Activated CD8-positive, alpha-beta memory T cell treated with anti-CD3 and anti-CD28 coated beads, Interleukin-2, amount 10 ng/mL, durations not matched to agents 7 days and 5 days (primary cell): ENCODE measurements around the gene HSP90AB1. TPM values are rescaled to one million over a fixed set of nuclear protein-coding genes. Genes with fewer than 3 reads are reported as not detected.

Experiments used
- ATAC-seq: fragments of 150-1000 bp; cut with Tn5 transposase; one replicate; pipeline ENCODE4 v1.10.0; 2021; ENCODE audit warnings: moderate library complexity
- CTCF ChIA-PET: fragments of 350-600 bp; sonication (Branson Sonifier 250); formaldehyde crosslinking; loops from one replicate; lab custom pipeline; 2021; ENCODE audit warnings: antibody characterized with exemption; lab: Charles Lee
- DNase-seq: peaks from one replicate; pipeline ENCODE4 v3.0.0-alpha.2; 2020
- H3K27ac Mint-ChIP-seq: one replicate; pipeline ENCODE4 v1.8.0; 2021; ENCODE audit warnings: mild to moderate bottlenecking, mixed read lengths
- H3K27me3 Mint-ChIP-seq: one replicate; pipeline ENCODE4 v1.8.0; 2021; ENCODE audit warnings: mixed read lengths
- H3K36me3 Mint-ChIP-seq: one replicate; pipeline ENCODE4 v1.8.0; 2021; ENCODE audit warnings: mild to moderate bottlenecking, mixed read lengths
- H3K4me1 Mint-ChIP-seq: one replicate; pipeline ENCODE4 v1.8.0; 2021; ENCODE audit warnings: mixed read lengths
- H3K4me3 Mint-ChIP-seq: one replicate; pipeline ENCODE4 v1.8.0; 2021; ENCODE audit warnings: mild to moderate bottlenecking, moderate library complexity, mixed read lengths
- H3K9me3 Mint-ChIP-seq: one replicate; pipeline ENCODE4 v1.8.0; 2022; ENCODE audit warnings: low read depth, mixed read lengths
- total RNA-seq, 2 experiments: library from RNA; stranded (reverse); gene quantifications; one replicate each; pipeline ENCODE4 v1.2.3, GENCODE V29; 2021

HSP90AB1 gene
- total RNA-seq, 2 experiments from 2014 or later = 734 to 1,112 TPM

DNA sequence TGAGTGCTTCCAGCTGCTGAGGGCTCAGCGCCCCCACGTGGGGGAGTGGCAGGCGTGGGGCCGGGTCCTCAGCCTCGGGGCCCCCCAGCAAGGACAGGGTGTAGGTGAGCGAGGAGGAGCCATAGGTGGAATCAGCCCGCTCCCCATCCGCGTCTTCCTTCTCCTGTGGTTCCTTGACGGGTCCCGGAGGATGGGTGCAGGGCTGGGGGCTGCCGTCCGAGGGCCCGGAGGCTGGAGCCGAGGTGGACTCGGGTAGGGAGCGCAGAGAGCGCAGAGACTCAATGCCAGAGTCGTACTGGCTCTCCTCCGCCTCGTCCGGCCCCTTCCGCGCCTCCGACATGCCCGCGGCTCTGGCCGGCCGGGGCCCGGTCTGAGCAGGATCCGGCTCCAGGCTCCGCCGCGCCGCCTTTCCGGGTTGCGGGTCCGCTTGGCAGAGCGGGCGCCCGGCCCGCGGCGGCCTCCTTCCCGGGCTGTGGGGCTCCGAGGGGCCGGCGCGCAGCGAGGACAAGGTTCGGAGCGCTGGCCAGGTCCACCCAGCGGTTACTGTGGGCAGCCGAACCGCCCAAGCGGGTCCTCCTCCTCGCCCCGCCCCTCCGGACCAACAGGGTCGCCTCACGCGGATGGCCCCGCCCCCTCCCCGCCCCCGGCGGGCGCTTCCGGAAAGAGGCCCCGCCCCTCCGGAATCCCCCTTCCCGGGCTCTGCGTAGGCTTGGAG lies 18.3 kb downstream of the HSP90AB1 start, which contains the start of gene NFKBIE:
TSS of gene NFKBIE (minus strand) at position 545 of the 715 bp plus-strand sequence. CDS start at position 340, 205 bp downstream.
- Mint-ChIP-seq H3K4me1 (peaks cover 60% of the 10 kb centered on the region), H3K4me3 (peak within 1 kb of the TSS; percentile 97), H3K27me3 (peaks cover 18% of the 10 kb centered on the region), H3K36me3 (peaks cover 18% of the 10 kb centered on the region), H3K27ac (peak within 1 kb of the TSS; percentile 96), H3K9me3 (no peaks in the 10 kb centered on the region)
- peak; percentile 74 for ATAC-seq
- CTCF ChIA-PET = interaction anchor here (0.7 to 7.0 kb wide), 14 partner anchors 8 to 133 kb away, joined by 3 to 94 read pairs (median 6); partner anchors contain the start of genes AARS2, HSP90AB1, SLC35B2 and SPATS1
- DNase-seq = peak; percentile 94

DNA sequence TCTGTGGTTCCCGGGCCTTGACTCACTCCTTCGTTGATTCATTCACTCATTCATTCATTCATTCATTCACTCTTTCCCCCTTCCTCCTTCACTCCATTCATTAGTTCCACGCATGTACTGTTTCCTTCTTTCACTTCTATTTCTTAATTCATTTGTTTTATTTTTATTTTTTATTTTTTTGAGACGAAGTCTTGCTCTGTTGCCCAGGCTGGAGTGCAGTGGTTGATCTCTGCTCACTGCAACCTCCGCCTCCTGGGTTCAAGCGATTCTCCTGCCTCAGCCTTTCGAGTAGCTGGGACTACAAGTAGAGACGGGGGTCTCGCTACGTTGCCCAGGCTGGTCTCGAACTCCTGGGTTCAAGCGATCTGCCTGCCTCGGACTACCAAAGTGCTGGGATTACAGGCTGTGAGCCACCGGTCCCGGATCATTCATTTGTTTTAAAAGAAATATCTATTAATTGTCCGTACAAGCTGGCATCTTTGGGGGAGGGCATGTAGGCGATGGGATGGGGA lies 18.9 kb downstream of the HSP90AB1 start:
- H3K9me3 Mint-ChIP-seq = no peaks in the 10 kb centered on the region
- DNase-seq = no peak
- H3K27ac Mint-ChIP-seq = peak overlapping the region; percentile 93

DNA sequence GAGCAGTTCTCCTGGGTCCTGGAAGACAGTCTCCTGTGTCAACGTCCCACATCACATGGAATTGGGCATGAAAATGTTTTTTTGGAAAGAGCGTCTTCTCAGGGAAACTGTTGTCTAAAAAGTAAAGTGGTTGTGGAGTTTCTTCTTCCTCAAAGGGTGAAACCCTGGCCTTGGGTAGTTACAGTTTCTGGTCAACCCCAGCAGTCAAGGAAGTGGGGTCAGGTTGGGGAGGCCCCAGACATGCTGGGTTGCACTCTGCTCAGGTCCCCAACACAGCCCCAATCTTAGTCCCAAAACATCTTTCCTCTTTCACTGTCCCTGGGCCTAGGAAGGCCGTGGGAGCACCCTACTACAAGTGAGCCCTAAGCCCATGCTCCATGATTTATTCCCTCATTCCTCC lies 19.4 kb downstream of the HSP90AB1 start:
- no peaks in the 10 kb centered on the region for H3K9me3 Mint-ChIP-seq
- H3K27me3 Mint-ChIP-seq = peaks cover 22% of the 10 kb centered on the region
- H3K4me1 Mint-ChIP-seq = peaks cover 53% of the 10 kb centered on the region
- ATAC-seq (no peak), DNase-seq (peak; percentile 69)
- H3K27ac Mint-ChIP-seq = peak overlapping the region; percentile 93
- peak overlapping the region; percentile 97 for H3K4me3 Mint-ChIP-seq
- H3K36me3 Mint-ChIP-seq = peaks cover 7% of the 10 kb centered on the region
- CTCF ChIA-PET = interaction anchor here (0.7 to 7.0 kb wide), 12 partner anchors 10 to 200 kb away, joined by 3 to 94 read pairs (median 12); partner anchors contain the start of genes AARS2, HSP90AB1, SLC35B2 and SPATS1

More for the DNA sequence above, 18.9 kb downstream of the HSP90AB1 start:
- Mint-ChIP-seq H3K4me3 (peak overlapping the region; percentile 97), H3K36me3 (peaks cover 13% of the 10 kb centered on the region), H3K27me3 (peaks cover 18% of the 10 kb centered on the region), H3K4me1 (peaks cover 58% of the 10 kb centered on the region)
- CTCF ChIA-PET = interaction anchor here (1.0 to 7.0 kb wide), 8 partner anchors 9 to 93 kb away, joined by 4 to 94 read pairs (median 13); partner anchors contain the start of genes AARS2, HSP90AB1, SLC35B2 and SPATS1
- ATAC-seq = no peak

DNA sequence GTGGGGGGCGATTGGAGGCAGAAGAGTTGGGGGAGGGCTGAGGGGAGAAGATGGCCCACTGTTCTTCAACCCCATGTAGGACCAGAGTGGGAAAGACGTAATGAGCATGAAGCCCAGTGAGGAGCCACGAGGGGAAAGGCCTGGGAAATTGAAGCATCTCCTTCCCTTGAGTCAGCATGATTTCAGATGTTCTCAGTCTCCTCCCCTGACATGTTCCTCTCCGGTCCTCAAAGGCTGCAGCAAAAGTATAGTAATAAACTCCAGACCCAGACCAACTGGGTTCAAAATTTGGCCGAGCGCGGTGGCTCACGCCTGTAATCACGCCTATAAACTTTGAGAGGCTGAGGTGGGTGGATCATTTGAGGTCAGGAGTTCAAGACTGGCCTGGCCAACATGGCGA lies 20.4 kb downstream of the HSP90AB1 start:
- CTCF ChIA-PET = interaction anchor here (0.7 to 7.0 kb wide), 21 partner anchors 11 to 199 kb away, joined by 3 to 94 read pairs (median 7); partner anchors contain the start of genes AARS2, HSP90AB1, SLC29A1 and SLC35B2
- peaks cover 44% of the 10 kb centered on the region for H3K4me1 Mint-ChIP-seq
- H3K27ac Mint-ChIP-seq = no peak overlapping the region
- H3K27me3 Mint-ChIP-seq = peaks cover 31% of the 10 kb centered on the region
- ATAC-seq (no peak), DNase-seq (no peak)
- no peak overlapping the region for H3K4me3 Mint-ChIP-seq
- H3K9me3 Mint-ChIP-seq = no peaks in the 10 kb centered on the region
- H3K36me3 Mint-ChIP-seq = peaks cover 7% of the 10 kb centered on the region

DNA sequence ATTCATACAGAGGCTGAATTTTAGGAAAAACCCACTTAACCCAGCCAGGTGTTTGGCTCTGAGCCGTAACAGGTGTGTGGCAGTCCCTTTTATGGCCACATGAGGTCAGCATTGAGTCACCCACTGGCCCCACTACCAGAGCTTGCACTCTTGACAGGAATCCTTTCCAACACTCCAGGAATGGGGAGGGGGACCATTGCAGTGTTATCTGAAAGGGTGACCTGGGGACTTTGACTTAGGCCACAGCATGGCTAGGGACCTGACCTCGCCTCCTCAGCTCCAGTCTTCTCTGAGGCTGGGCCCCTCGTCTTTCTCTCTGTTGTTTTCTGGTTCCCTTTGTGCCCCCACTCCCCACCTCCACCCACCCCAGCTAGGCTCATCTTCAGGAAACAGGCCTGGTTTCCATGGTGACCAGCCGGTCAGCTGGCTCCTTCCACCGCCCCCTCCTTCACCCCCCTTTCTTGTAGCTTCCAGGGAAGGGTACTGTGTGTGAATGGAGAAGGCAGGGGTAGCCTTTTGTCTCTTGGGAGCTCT lies 21.3 kb downstream of the HSP90AB1 start:
- H3K4me3 Mint-ChIP-seq = no peak overlapping the region
- DNase-seq = peak; percentile 74
- peaks cover 40% of the 10 kb centered on the region for H3K27me3 Mint-ChIP-seq
- H3K4me1 Mint-ChIP-seq = peaks cover 37% of the 10 kb centered on the region
- peaks cover 6% of the 10 kb centered on the region for H3K36me3 Mint-ChIP-seq
- ATAC-seq = no peak
- CTCF ChIA-PET = interaction anchor here (0.7 to 7.0 kb wide), 25 partner anchors 11 to 198 kb away, joined by 3 to 94 read pairs (median 5); partner anchors contain the start of genes AARS2, HSP90AB1, SLC29A1 and SLC35B2
- no peak overlapping the region for H3K27ac Mint-ChIP-seq
- no peaks in the 10 kb centered on the region for H3K9me3 Mint-ChIP-seq

DNA sequence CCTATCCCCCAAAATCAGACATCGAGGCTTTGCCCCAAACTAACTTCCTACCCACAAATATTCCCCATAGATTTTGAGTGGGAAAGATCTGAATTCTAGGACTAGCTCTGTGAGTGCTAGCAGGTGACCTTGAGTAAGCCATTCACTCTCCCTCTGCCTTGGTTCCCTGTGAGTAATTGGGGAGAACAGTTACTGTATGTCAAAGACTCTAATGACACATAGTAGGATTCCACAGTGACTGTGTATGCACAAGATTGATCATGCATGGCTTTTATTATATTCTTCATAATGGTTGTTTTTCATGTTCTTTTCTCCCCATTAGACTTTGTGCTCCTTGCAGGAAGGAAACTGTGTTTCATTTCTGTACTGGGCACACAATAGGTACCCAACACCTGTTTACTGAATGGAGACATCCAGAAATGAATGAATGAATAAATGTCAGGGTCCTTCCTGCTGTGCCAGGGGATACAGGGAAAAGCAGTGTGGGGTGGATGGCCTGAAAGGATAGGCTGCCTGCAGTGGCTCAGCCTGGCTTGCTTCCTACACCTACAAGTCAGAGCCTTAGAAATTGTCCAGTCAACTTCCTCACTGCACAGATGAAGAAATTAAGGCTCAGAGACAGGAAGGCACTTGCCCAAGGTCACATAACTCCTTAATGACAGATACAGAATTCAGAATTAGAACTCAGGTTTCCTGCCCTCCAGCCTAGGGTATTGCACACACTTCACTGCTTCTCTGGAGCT lies 22.4 kb downstream of the HSP90AB1 start:
- H3K27me3 Mint-ChIP-seq = peaks cover 50% of the 10 kb centered on the region
- ATAC-seq (no peak), DNase-seq (no peak)
- no peak overlapping the region for H3K27ac Mint-ChIP-seq
- H3K4me3 Mint-ChIP-seq = no peak overlapping the region
- no peaks in the 10 kb centered on the region for H3K36me3 Mint-ChIP-seq
- CTCF ChIA-PET = interaction anchor here (1.0 to 7.0 kb wide), 10 partner anchors 9 to 117 kb away, joined by 3 to 94 read pairs (median 14); partner anchors contain the start of genes SLC35B2 and SPATS1
- no peaks in the 10 kb centered on the region for H3K9me3 Mint-ChIP-seq
- H3K4me1 Mint-ChIP-seq = peaks cover 37% of the 10 kb centered on the region

DNA sequence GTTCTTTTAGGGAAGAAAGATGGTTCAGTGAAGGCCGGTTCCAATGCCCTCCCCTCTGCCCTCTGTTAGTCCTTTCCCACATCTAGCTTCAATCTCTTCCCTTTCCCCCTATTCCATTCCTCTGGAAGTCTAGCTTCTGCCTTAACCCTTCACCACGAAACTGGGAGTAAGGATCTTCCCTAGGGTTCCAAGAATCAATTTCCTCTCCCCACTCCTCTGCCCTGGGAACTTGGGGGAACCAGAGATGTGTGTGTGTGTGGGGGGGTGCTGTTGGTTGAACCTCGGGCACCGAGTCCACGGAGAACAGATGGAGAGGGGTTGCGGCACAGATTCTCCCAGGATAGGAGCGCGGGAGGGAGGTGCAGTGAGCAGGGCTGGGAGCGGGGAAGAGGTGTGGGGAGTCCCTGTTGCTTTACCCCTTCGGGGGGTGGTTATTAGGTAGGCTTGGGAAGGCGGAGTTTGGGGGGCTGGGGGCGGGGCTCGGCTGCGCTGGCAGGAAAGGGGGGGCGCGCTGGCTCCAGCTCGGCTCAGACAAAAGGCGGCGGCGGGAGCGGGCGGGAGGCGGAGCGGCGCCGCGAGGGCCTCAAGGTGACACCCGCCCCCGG lies 23.1 kb downstream of the HSP90AB1 start, which contains the start of gene TMEM151B:
TSS of gene TMEM151B (plus strand) at position 530 of the 605 bp plus-strand sequence. CDS start 293 bp downstream, outside the sequence.
- H3K4me3 Mint-ChIP-seq = peak within 1 kb of the TSS; percentile 28
- DNase-seq = no peak
- CTCF ChIA-PET = interaction anchor here (0.9 to 7.0 kb wide), 6 partner anchors 35 to 116 kb away, joined by 3 to 94 read pairs (median 4); partner anchors contain the start of gene AARS2
- H3K27me3 Mint-ChIP-seq = peaks cover 56% of the 10 kb centered on the region
- no peaks in the 10 kb centered on the region for H3K9me3 Mint-ChIP-seq
- peaks cover 37% of the 10 kb centered on the region for H3K4me1 Mint-ChIP-seq
- no peak for ATAC-seq
- H3K36me3 Mint-ChIP-seq = no peaks in the 10 kb centered on the region
- H3K27ac Mint-ChIP-seq = no peak within 1 kb of the TSS

DNA sequence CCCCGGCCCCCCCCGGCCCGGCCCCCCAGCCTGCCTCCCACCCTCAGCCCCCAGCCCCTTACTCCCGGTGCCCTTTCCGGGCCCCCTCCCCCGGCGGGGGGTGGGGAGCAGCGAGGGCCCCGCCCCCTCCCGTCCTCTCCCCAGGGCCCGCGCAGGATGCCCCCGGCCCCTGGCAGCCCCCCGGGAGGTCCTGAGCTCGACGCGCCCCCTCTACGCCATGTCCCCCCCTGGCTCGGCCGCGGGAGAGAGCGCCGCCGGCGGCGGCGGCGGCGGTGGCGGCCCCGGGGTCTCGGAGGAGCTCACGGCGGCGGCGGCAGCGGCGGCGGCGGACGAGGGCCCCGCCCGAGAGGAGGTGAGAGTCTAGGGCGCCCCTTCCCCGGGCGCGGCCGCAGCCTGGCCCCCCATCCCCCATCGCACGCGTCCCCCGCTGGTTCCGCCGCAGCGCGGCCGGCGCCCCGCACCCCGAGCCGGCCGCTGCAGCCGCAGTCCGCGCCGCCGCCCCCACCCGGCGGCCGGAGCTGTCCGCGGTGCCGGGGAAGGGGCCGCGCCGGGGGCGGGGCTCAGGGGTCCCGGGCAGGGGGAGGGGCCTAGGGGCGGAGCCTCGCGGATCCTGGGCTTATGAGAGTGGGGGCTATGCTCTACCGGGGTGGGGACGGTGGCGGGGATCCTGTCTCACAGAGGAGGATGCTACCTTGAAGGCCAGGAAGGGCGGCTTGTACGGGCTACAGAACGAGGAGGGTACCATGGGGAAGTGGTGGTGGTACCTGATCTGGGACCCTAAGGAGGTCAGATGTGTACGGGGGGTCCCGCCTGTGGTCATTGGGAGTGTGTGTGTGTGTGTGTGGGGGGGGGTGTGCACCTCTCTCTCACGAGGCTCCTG lies 23.9 kb downstream of the HSP90AB1 start:
- Mint-ChIP-seq H3K4me1 (peaks cover 35% of the 10 kb centered on the region), H3K36me3 (no peaks in the 10 kb centered on the region), H3K27ac (no peak overlapping the region), H3K27me3 (peaks cover 59% of the 10 kb centered on the region), H3K4me3 (peak overlapping the region; percentile 28), H3K9me3 (no peaks in the 10 kb centered on the region)
- ATAC-seq (peak; percentile 14), DNase-seq (no peak)
- CTCF ChIA-PET = interaction anchor here (0.6 to 7.0 kb wide), 5 partner anchors 34 to 617 kb away, joined by 3 to 94 read pairs (median 4); partner anchors contain the start of gene AARS2

DNA sequence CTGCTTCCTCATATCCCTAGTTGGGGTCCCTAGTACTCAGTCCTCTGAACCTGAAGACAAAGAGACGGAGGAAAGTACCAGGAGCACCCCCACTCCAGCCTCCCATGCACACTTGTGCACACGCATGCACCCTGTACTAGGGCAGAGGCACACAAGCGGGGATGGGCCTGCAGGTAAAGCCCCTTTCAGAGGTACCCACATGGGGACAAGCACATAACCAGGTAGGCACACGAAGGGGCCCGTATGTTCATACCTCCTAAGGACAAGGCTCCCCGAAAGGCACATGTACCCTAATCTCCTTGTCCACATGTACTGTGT lies 24.5 kb downstream of the HSP90AB1 start:
- ATAC-seq = no peak

DNA sequence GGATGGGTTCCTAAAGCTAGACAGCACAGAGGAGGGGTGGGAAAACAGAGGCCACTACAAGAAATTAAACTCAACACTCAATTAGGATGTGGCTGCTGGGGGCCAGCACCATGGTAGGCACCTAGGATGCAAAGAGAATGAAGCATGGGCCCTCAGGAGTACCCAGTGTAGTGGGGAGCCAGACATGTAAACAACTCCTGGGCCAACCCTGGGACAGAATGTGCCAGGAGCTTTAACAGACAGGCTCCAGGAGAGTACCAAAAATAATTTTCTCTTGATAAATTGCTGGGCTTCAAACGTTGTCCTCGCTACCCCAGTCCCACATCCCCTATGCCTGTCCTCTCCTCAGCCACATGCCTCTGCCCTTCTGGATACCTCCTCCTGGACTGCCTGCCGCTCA lies 25.0 kb downstream of the HSP90AB1 start:
- Mint-ChIP-seq H3K36me3 (no peaks in the 10 kb centered on the region), H3K4me1 (peaks cover 24% of the 10 kb centered on the region), H3K4me3 (no peak overlapping the region), H3K27ac (no peak overlapping the region), H3K9me3 (no peaks in the 10 kb centered on the region), H3K27me3 (peaks cover 63% of the 10 kb centered on the region)
- ATAC-seq = no peak
- no peak for DNase-seq
- CTCF ChIA-PET = interaction anchor here (7.0 kb wide), 1 partner anchor 33 kb away, joined by 94 read pairs; no protein-coding TSS in a partner anchor

More for the DNA sequence above, 24.5 kb downstream of the HSP90AB1 start:
- CTCF ChIA-PET = interaction anchor here (0.6 to 7.0 kb wide), 2 partner anchors 34 to 618 kb away, joined by 3 to 94 read pairs; no protein-coding TSS in a partner anchor
- Mint-ChIP-seq H3K9me3 (no peaks in the 10 kb centered on the region), H3K4me3 (peak overlapping the region; percentile 28), H3K27me3 (peaks cover 59% of the 10 kb centered on the region), H3K27ac (no peak overlapping the region), H3K4me1 (peaks cover 29% of the 10 kb centered on the region), H3K36me3 (no peaks in the 10 kb centered on the region)
- DNase-seq = no peak

DNA sequence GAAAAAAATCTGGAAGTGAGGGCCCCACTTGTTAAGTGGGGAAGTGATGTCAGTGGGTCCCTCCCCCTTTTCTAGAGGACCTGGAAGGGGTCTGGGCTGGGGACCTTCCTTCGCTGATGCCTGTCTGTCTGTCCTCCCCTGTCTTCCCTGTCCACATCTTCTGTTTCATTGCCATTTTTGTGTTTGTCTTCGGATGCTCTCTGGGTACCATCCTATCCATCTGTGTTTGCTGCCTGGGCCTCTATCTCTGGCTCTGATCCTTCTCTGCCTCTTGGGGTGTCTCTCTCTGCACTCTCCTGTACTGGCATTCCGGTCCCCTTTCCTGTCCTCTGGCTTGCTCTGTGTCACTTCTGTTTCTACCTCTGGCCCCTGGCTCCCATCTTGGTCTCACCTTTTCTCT lies 25.6 kb downstream of the HSP90AB1 start:
- ATAC-seq = no peak

More for the DNA sequence above, 25.6 kb downstream of the HSP90AB1 start:
- peaks cover 69% of the 10 kb centered on the region for H3K27me3 Mint-ChIP-seq
- H3K4me1 Mint-ChIP-seq = peaks cover 20% of the 10 kb centered on the region
- no peak overlapping the region for H3K4me3 Mint-ChIP-seq
- DNase-seq = no peak
- no peaks in the 10 kb centered on the region for H3K36me3 Mint-ChIP-seq
- CTCF ChIA-PET = interaction anchor here (7.0 kb wide), 1 partner anchor 33 kb away, joined by 94 read pairs; no protein-coding TSS in a partner anchor
- no peaks in the 10 kb centered on the region for H3K9me3 Mint-ChIP-seq
- no peak overlapping the region for H3K27ac Mint-ChIP-seq
